ENCODE measurements around the gene EVX2.

GRCh38 chr2:176115883-176116813 is 32.4 kb upstream of the EVX2 start, which contains the start of gene HOXD10:
- TF ChIP-seq CTCF (IDR thresholded peaks at IDR 0.05) (peak; percentile 45), EZH2 (IDR thresholded peaks at IDR 0.05) (peak; percentile 95), EZH2phosphoT487 (IDR thresholded peaks at IDR 0.05) (peak; percentile 93)

Measured in neural progenitor cell (in vitro differentiated cells).